PC-9 (cell line): ENCODE measurements around the gene FOXE1. TPM values are rescaled to one million over a fixed set of nuclear protein-coding genes. Genes with fewer than 3 reads are reported as not detected.

ENCODE experiments used
- BruUV-seq: library from RNA; stranded (reverse); fragments of 400-500 nt; replicated peaks from 2 replicates; lab custom pipeline; 2021; lab: Mats Ljungman, UMichigan
- CTCF ChIA-PET: fragments of 300-600 bp; sonication (Branson Sonifier 250); formaldehyde crosslinking; loops from one replicate; lab custom pipeline; 2022; ENCODE audit warnings: antibody characterized with exemption; lab: Charles Lee
- POLR2A ChIA-PET: fragments of 300-600 bp; sonication (Branson Sonifier 250); formaldehyde crosslinking; loops from one replicate; lab custom pipeline; 2022; ENCODE audit warnings: antibody characterized with exemption; ENCODE audit not compliant: unreplicated experiment; lab: Charles Lee
- DNase-seq, 2 experiments: peaks; one replicate each; pipeline versions ENCODE4 v3.0.0 to v3.0.0-alpha.2; 2015 to 2022; ENCODE audit warnings: mixed read lengths in 1 of 2
- H2AFZ ChIP-seq: fragments of 200-600 bp; sonication (generic); 2 replicates; pipeline ENCODE4 v1.8.1; 2017; ENCODE audit warnings: antibody characterized with exemption
- H3F3A ChIP-seq: fragments of 200-600 bp; sonication (generic); 2 replicates; pipeline ENCODE4 v1.8.1; 2017; ENCODE audit warnings: antibody characterized with exemption, mild to moderate bottlenecking, low read depth; ENCODE audit not compliant: insufficient read depth
- H3K27ac ChIP-seq: fragments of 200-600 bp; sonication (generic); 2 replicates; pipeline ENCODE4 v1.6.1; 2016; ENCODE audit warnings: mixed run types
- H3K27me3 ChIP-seq: fragments of 200-600 bp; sonication (generic); 2 replicates; pipeline ENCODE4 v1.6.1; 2016; ENCODE audit warnings: low read depth, mixed run types; ENCODE audit not compliant: insufficient read depth
- H3K36me3 ChIP-seq: fragments of 200-600 bp; sonication (generic); 2 replicates; pipeline ENCODE4 v1.6.1; 2016; ENCODE audit warnings: low read depth, mixed run types
- H3K4me1 ChIP-seq: fragments of 200-600 bp; sonication (generic); replicated peaks from 2 replicates; pipeline ENCODE4 v1.6.1; 2016; ENCODE audit warnings: mixed run types; ENCODE audit not compliant: insufficient read depth
- H3K4me2 ChIP-seq: fragments of 200-600 bp; sonication (generic); 2 replicates; pipeline ENCODE4 v1.6.1; 2017; ENCODE audit warnings: mixed run types
- H3K4me3 ChIP-seq: fragments of 200-600 bp; sonication (generic); 2 replicates; pipeline ENCODE4 v1.6.1; 2016; ENCODE audit warnings: mixed run types
- H3K79me2 ChIP-seq: fragments of 200-600 bp; sonication (generic); 2 replicates; pipeline ENCODE4 v1.6.1; 2017; ENCODE audit warnings: low read depth, mixed run types
- H3K9me2 ChIP-seq: fragments of 200-600 bp; sonication (generic); 2 replicates; pipeline ENCODE4 v1.8.1; 2017; ENCODE audit warnings: mild to moderate bottlenecking; ENCODE audit not compliant: insufficient read depth
- H3K9me3 ChIP-seq: fragments of 200-600 bp; sonication (generic); 2 replicates; pipeline ENCODE4 v1.8.1; 2016; ENCODE audit warnings: low read depth; ENCODE audit not compliant: insufficient read depth
- H4K20me1 ChIP-seq: fragments of 200-600 bp; sonication (generic); 2 replicates; pipeline ENCODE4 v1.8.1; 2017; ENCODE audit not compliant: insufficient read depth
- CTCF ChIP-seq: fragments of 200-600 bp; sonication (generic); conservative IDR thresholded peaks from 2 replicates; pipeline ENCODE4 v1.6.1; 2017; ENCODE audit warnings: mixed run types, antibody characterized with exemption, mild to moderate bottlenecking, moderate library complexity
- EZH2 ChIP-seq: fragments of 200-600 bp; sonication (generic); IDR thresholded peaks from 2 replicates; pipeline ENCODE4 v1.8.0; 2017; ENCODE audit warnings: antibody characterized with exemption, low read depth
- intact Hi-C: fragments of 100-400 bp; cut with micrococcal nuclease; formaldehyde crosslinking; loops from one replicate; pipeline ENCODE4 v1.10.0; 2022; ENCODE audit not compliant: unreplicated experiment
- total RNA-seq: library from RNA; stranded (reverse); gene quantifications from 2 replicates; pipeline ENCODE4 v1.2.3, GENCODE V29; 2021

FOXE1 gene
- total RNA-seq, 1 experiment from 2014 or later: 5.7 TPM

- H3K9me2 ChIP-seq: no peaks in the 10 kb centered on the region
- TF ChIP-seq CTCF (no peak), EZH2 (no peak)
- H2AFZ ChIP-seq: no peak overlapping the region
- no peak overlapping the region for H3K4me2 ChIP-seq
- no peak overlapping the region for H3K27ac ChIP-seq
- ChIA-PET CTCF (no interaction called here), POLR2A (no interaction called here)
- H3K36me3 ChIP-seq: no peaks in the 10 kb centered on the region
- H3K4me3 ChIP-seq: no peak overlapping the region
- DNase-seq: no peak
- no peaks in the 10 kb centered on the region for H3K27me3 ChIP-seq
- no TSS peak for BruUV-seq
- no peaks in the 10 kb centered on the region for H3K9me3 ChIP-seq
- no peaks in the 10 kb centered on the region for H3K4me1 ChIP-seq
- no peaks in the 10 kb centered on the region for H4K20me1 ChIP-seq
- no peaks in the 10 kb centered on the region for H3F3A ChIP-seq
- intact Hi-C loops: no loop called here
- no peaks in the 10 kb centered on the region for H3K79me2 ChIP-seq
These were observed 21.9 kb upstream of the FOXE1 start for GRCh38 chr9:97830884-97831829.

- Histone ChIP-seq H4K20me1 (no peaks in the 10 kb centered on the region), H3K4me1 (no peaks in the 10 kb centered on the region), H3K9me2 (no peaks in the 10 kb centered on the region), H3K36me3 (no peaks in the 10 kb centered on the region), H3K4me3 (no peak overlapping the region), H3F3A (no peaks in the 10 kb centered on the region), H3K4me2 (no peak overlapping the region), H3K27me3 (no peaks in the 10 kb centered on the region), H3K27ac (no peak overlapping the region), H3K9me3 (no peaks in the 10 kb centered on the region), H2AFZ (no peak overlapping the region), H3K79me2 (no peaks in the 10 kb centered on the region)
- BruUV-seq: no TSS peak
- intact Hi-C loops: no loop called here
- TF ChIP-seq CTCF (no peak), EZH2 (no peak)
- POLR2A ChIA-PET: interaction anchor here (0.5 to 0.7 kb wide), 2 partner anchors 352 to 374 kb away, joined by 3 to 6 read pairs; no protein-coding TSS in a partner anchor
- DNase-seq: no peak
- CTCF ChIA-PET: interaction anchor here (0.7 kb wide), 1 partner anchor 1020 kb away, joined by 4 read pairs; no protein-coding TSS in a partner anchor
These were observed 21.0 kb upstream of the FOXE1 start for GRCh38 chr9:97831843-97832636.

- Histone ChIP-seq H3K27me3 (no peaks in the 10 kb centered on the region), H3F3A (no peaks in the 10 kb centered on the region), H3K4me2 (no peak overlapping the region), H4K20me1 (no peaks in the 10 kb centered on the region), H3K9me2 (no peaks in the 10 kb centered on the region), H3K9me3 (no peaks in the 10 kb centered on the region), H3K27ac (no peak overlapping the region), H3K4me1 (no peaks in the 10 kb centered on the region), H2AFZ (no peak overlapping the region), H3K79me2 (no peaks in the 10 kb centered on the region), H3K36me3 (no peaks in the 10 kb centered on the region), H3K4me3 (no peak overlapping the region)
- intact Hi-C loops: no loop called here
- ChIA-PET POLR2A (no interaction called here), CTCF (no interaction called here)
- DNase-seq: no peak
- no peak for TF ChIP-seq CTCF
- TF ChIP-seq EZH2: no peak
- no TSS peak for BruUV-seq
These were observed 12.5 kb upstream of the FOXE1 start for GRCh38 chr9:97840521-97840920.
